ENCODE data around the gene SYNM.

SYNM gene

DNA sequence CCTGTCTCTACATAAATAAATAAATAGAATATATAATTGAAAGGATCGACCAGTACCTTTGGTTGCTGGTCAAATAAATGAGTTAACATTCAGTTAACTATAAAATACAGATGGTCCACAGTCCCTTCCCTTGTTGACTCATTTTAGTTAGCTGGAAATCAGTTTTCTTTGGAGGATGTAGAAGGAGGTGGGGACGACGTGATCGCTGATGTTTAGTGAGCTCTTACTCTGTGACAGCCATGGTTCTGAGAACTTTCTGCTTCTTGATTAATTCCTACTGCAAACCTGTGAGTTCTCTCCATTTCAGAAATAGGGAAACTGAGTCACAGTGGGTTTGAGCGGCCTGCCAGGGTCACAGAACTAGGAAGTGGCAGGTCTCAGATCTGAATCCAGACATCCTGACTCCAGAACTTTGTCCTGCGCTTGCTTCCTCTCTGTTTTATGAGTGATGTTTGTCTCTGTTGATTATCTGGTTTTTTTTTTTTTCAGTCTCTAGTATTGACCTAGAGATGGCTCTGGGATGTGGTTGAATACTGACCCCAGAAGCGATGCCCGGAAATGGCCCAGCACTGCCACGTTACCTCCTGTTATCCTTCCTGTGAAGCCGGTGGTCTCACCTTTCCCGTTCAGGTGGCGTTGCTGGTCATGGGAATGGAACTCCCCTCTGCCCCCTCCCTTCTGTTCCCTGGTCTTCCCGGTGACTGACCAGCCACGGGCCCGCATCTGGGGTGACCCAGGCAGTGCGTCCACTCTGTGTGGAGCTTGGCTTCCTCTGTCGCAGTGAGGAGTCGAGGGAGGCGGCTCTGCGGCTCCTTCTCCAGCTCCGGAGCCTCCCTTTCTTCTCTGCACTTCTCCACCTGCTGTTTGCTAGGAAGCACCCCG lies 18.2 kb downstream of the SYNM start:
- no peak for DNase-seq
- H3K4me3 ChIP-seq (ENCODE audit: low read depth, low read length): peak overlapping the region; percentile 35
- H3K27ac ChIP-seq: peak overlapping the region; percentile 71

DNA sequence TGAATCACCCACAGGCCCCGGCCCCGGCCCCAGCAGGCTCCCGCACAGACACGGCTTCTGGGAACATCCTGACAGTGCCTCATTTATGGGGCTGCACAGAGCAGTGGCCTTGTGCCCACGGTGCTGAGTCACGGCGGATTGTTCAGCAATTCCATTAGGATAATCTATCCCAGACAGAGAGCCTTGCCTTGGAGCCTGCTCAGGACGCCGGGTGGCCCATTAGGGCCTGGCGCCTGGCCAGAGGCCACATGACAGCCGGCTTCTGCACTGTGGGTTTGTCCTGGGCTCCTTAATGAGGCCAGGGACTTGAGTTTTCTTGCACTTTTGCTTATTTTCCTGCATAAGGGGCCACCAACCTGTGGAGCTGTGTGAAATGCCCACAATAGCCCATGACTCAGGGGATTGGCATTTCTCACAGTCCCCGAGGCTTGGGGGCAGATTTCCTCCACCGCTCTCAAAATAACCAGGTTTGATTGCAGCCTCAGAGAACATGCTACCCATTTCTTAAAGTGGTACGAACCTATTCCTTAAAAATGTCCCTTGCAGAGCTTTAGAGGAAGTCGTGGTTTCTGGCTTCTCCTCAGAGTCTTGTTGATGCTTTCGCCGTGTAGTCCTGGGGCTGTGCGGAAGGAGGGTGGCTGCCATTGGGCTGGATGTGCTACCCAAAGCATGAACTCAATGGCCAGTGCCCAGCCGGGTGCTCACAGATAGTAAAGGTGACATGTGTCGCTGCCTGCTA lies 19.0 kb downstream of the SYNM start:
- H3K4me3 ChIP-seq (ENCODE audit: low read depth, low read length): peak overlapping the region; percentile 35
- peak overlapping the region; percentile 71 for H3K27ac ChIP-seq
- H3K36me3 ChIP-seq (replicated peaks): no peaks in the 10 kb centered on the region
- in situ Hi-C loops (cut with HindIII; ENCODE audit: low pct_ligation_motif_present, low sequenced_read_pairs): loop anchor here (25.0 kb wide), 1 partner anchor 88 kb away; no protein-coding TSS in a partner anchor
- peak; percentile 85 for DNase-seq
- TF ChIP-seq, protein P1, sequence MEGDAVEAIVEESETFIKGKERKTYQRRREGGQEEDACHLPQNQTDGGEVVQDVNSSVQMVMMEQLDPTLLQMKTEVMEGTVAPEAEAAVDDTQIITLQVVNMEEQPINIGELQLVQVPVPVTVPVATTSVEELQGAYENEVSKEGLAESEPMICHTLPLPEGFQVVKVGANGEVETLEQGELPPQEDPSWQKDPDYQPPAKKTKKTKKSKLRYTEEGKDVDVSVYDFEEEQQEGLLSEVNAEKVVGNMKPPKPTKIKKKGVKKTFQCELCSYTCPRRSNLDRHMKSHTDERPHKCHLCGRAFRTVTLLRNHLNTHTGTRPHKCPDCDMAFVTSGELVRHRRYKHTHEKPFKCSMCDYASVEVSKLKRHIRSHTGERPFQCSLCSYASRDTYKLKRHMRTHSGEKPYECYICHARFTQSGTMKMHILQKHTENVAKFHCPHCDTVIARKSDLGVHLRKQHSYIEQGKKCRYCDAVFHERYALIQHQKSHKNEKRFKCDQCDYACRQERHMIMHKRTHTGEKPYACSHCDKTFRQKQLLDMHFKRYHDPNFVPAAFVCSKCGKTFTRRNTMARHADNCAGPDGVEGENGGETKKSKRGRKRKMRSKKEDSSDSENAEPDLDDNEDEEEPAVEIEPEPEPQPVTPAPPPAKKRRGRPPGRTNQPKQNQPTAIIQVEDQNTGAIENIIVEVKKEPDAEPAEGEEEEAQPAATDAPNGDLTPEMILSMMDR (IDR thresholded peaks at IDR 0.05; ENCODE audit: low read depth, low read length, missing control alignments): no peak
- no peaks in the 10 kb centered on the region for H3K27me3 ChIP-seq (replicated peaks)

More for the DNA sequence above, 18.2 kb downstream of the SYNM start:
- Histone ChIP-seq H3K36me3 (replicated peaks) (no peaks in the 10 kb centered on the region), H3K27me3 (replicated peaks) (no peaks in the 10 kb centered on the region)
- TF ChIP-seq, protein P1 (IDR thresholded peaks at IDR 0.05; ENCODE audit: low read depth, low read length, missing control alignments): no peak
- in situ Hi-C loops (cut with HindIII; ENCODE audit: low pct_ligation_motif_present, low sequenced_read_pairs): loop anchor here (25.0 kb wide), 1 partner anchor 89 kb away; no protein-coding TSS in a partner anchor

DNA sequence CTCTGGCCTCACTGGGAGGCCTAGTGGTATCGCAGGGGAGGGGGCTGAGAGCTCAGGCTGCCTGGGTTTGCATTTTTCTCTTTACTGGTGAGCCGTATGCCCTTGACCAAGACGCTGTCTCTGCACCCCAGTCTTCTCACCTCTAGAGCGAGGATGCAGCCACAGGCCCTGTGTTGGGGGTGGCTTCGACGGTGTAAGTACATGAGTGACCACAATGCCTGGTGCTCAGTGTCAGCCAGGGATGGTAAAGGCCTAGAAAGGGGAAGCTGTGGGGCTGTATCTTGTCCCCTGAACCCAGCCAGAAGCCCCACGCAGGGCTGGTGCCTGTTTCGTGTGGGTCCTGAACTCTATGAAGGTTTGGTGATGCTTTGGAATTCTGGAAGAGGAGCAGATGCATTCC lies 19.8 kb downstream of the SYNM start:
- no peaks in the 10 kb centered on the region for H3K36me3 ChIP-seq (replicated peaks)
- DNase-seq: no peak
- H3K4me3 ChIP-seq (ENCODE audit: low read depth, low read length): no peak overlapping the region
- no peak overlapping the region for H3K27ac ChIP-seq
- TF ChIP-seq, protein P1 (IDR thresholded peaks at IDR 0.05; ENCODE audit: low read depth, low read length, missing control alignments): no peak
- no peaks in the 10 kb centered on the region for H3K27me3 ChIP-seq (replicated peaks)
- in situ Hi-C loops (cut with HindIII; ENCODE audit: low pct_ligation_motif_present, low sequenced_read_pairs): loop anchor here (25.0 kb wide), 1 partner anchor 88 kb away; no protein-coding TSS in a partner anchor

- in situ Hi-C loops (cut with HindIII; ENCODE audit: low pct_ligation_motif_present, low sequenced_read_pairs): no loop called here
- H3K4me3 ChIP-seq (ENCODE audit: low read depth, low read length): no peak overlapping the region
- TF ChIP-seq, protein P1 (IDR thresholded peaks at IDR 0.05; ENCODE audit: low read depth, low read length, missing control alignments): no peak
- no peaks in the 10 kb centered on the region for H3K36me3 ChIP-seq (replicated peaks)
- DNase-seq: no peak
- no peaks in the 10 kb centered on the region for H3K27me3 ChIP-seq (replicated peaks)
- H3K27ac ChIP-seq: no peak overlapping the region
These were observed 20.4 kb downstream of the SYNM start for GRCh38 chr15:99125061-99125891.

GRCh38 chr15:99126131-99126588 lies 21.3 kb downstream of the SYNM start:
- in situ Hi-C loops (cut with HindIII; ENCODE audit: low pct_ligation_motif_present, low sequenced_read_pairs): no loop called here

More at GRCh38 chr15:99126131-99126588, 21.3 kb downstream of the SYNM start:
- Histone ChIP-seq H3K36me3 (replicated peaks) (no peaks in the 10 kb centered on the region), H3K27me3 (replicated peaks) (no peaks in the 10 kb centered on the region), H3K4me3 (ENCODE audit: low read depth, low read length) (no peak overlapping the region), H3K27ac (no peak overlapping the region)
- DNase-seq: no peak
- TF ChIP-seq, protein P1 (IDR thresholded peaks at IDR 0.05; ENCODE audit: low read depth, low read length, missing control alignments): no peak
